ENCODE data around the gene SLC26A5.

The SLC26A5 gene

GRCh38 chr7:103398483-103399127 lies 47.4 kb downstream of the SLC26A5 start:
- no peak for DNase-seq

GRCh38 chr7:103396471-103396870 lies 49.5 kb downstream of the SLC26A5 start:
- DNase-seq = no peak

- no peak for DNase-seq
Measured at GRCh38 chr7:103395071-103395470, 50.9 kb downstream of the SLC26A5 start.

- no peak for DNase-seq
Measured at GRCh38 chr7:103394566-103394965, 51.4 kb downstream of the SLC26A5 start.

- DNase-seq = no peak
Measured at GRCh38 chr7:103391976-103392375, 54.0 kb downstream of the SLC26A5 start.

- DNase-seq = no peak
Measured at GRCh38 chr7:103391150-103391549, 54.9 kb downstream of the SLC26A5 start.

- no peak for DNase-seq
Measured at GRCh38 chr7:103389263-103389662, 56.7 kb downstream of the SLC26A5 start.

- no peak for DNase-seq
Measured at GRCh38 chr7:103388469-103389140, 57.4 kb downstream of the SLC26A5 start.

- DNase-seq = no peak
Measured at GRCh38 chr7:103387242-103387641, 58.8 kb downstream of the SLC26A5 start.

- no peak for DNase-seq
Measured at GRCh38 chr7:103382032-103382402, 64.0 kb downstream of the SLC26A5 start.

- DNase-seq = no peak
Measured at GRCh38 chr7:103381280-103382031, 64.6 kb downstream of the SLC26A5 start.

- DNase-seq = no peak
Measured at GRCh38 chr7:103380395-103381191, 65.4 kb downstream of the SLC26A5 start.

GRCh38 chr7:103379270-103379975 lies 66.6 kb downstream of the SLC26A5 start:
- no peak for DNase-seq

- peak; percentile 5 for DNase-seq
Measured at GRCh38 chr7:103373866-103374643, 72.0 kb downstream of the SLC26A5 start.

- DNase-seq = no peak
Measured at GRCh38 chr7:103369432-103369831, 76.6 kb downstream of the SLC26A5 start.

- DNase-seq = no peak
Measured at GRCh38 chr7:103349805-103350204, 96.2 kb downstream of the SLC26A5 start.

- DNase-seq = no peak
Measured at GRCh38 chr7:103348959-103349358, 97.0 kb downstream of the SLC26A5 start.

GRCh38 chr7:103348452-103348851 lies 97.6 kb downstream of the SLC26A5 start:
- DNase-seq = no peak

GRCh38 chr7:103347507-103348267 lies 98.3 kb downstream of the SLC26A5 start, which contains the start of gene PSMC2:
Gene PSMC2 (plus strand): TSS chr7:103347643. CDS start chr7:103347712, 69 bp downstream.
- DNase-seq = peak; percentile 94

GRCh38 chr7:103346396-103346795 lies 99.6 kb downstream of the SLC26A5 start:
- DNase-seq = no peak
